Stimulated activated CD4-positive, alpha-beta T cell treated with anti-CD3 and anti-CD28 coated beads, Interleukin-4, amount 100 ng/mL, for 1 hour (primary cell): Measurements from ENCODE around the gene ARRDC3.
A peak's percentile ranks its signal among the peaks of the same experiment; 100 is the strongest.
"Not testable (repeated sequence)": the region's sequence is repeated elsewhere in the genome, so short reads cannot be mapped to it uniquely, and the experiment has no call there.

Experiments used
- DNase-seq: peaks from one replicate; pipeline ENCODE4 v3.0.0-alpha.2; 2020

ARRDC3 gene

GRCh38 chr5:91359962-91360609, 23.0 kb downstream of the ARRDC3 start:
- no peak for DNase-seq

DNA sequence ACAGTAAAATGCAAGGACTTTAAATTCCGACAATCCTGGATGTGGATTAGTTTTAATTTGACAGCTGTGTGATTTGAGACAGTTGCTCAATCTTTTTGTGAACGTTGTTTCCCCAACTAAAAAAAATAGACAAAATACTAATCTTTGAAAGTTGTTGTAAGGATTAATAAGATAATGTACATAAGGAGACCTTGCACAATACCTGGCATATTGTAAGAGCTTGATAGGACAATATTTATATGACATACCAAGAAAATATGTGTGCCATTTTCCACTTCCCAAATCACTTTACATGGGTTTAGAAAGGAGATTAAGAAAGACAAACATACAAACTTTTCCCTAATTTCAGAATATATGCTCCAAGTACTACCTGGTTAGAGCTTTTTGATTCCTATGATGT, 25.3 kb downstream of the ARRDC3 start:
- no peak for DNase-seq

DNA sequence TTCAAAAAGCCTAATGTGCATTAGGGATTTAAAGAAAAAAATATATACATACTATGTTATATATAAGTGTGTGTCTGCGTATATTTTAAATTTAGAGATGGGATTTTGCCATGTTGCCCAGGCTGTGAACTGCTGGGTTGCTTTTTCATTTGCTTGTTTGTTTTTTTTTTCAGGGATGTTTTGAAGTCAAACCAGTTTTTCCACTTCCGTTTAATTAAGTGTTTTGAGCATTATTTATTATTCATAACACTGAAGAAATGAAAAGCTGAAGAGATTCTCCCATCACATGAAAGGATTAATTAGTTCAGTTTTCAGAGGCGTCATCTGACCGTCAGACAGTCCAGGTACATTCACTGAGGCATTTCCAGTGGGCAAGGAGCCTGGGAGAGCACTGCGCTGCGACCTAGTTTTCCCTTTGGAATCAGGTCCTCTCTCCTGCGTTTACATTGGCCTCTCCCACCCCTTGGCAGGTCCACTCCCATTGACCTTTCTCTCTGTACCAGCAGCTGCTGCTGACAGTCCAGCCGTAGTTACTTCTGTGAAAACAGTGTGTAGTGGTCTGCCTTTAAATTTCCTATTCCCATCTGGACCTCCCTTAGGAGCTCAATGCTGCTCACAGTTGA, 26.0 kb downstream of the ARRDC3 start:
- no peak for DNase-seq

- DNase-seq = not testable (repeated sequence)
Measured at GRCh38 chr5:91354867-91355266, 28.2 kb downstream of the ARRDC3 start.

DNA sequence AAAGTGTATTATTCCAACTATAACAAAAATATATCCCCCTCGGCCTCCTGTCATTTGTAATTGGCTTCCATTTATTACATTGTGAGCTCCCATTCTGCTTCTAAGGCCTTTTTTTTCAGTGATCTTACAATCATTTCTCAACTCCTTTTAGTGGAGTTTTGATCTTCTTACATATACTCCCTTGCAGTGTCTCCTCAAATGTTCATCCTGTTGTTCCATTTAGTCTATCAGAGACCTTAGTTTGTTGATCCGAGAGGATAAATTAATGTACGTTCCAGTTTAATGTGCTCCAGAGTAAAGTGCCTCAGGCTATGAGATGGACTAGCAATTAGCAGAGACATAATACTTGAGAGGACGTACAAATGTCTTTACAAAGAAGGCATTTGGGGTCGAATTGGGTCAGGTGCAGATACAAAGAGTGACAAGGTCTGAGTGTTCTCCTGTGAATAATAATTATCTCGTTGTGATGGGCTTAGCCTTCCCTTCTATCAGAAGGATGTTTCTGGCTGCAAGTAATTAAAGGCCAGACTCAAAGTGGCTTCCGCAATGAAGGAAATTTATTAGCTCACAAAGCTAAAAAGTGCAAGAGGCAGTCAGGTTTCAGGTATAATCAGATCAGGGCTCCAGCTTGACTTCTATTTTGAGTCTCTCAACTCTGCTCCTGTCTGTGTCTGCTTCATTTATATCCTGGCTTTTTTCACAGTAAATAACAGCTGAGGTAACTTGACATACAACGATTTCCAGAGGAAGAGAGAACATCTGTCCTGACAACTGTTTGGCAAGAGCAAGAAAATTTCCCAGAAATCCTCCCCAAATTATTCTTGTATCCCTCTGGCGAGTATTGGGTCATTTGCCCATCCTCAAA, 30.1 kb downstream of the ARRDC3 start:
- no peak for DNase-seq

DNA sequence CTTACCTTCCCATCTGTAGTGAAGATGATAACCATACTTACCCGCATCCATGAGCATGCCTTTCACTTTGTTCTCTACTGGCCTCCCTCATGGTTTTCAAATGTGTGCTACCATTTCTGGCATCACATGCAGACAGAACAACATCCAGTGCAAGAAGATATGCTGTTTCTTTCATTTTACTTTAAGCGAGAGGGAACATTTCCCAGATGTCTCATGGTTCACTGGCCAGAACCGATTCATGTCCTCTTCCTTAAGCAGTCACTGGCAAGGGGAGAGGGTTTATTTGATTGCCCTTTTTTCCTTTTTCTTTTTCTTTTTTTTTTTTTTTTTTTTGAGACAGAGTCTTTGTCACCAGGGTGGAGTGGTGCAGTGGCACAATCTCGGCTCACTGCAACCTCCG, 37.7 kb downstream of the ARRDC3 start:
- no peak for DNase-seq

DNA sequence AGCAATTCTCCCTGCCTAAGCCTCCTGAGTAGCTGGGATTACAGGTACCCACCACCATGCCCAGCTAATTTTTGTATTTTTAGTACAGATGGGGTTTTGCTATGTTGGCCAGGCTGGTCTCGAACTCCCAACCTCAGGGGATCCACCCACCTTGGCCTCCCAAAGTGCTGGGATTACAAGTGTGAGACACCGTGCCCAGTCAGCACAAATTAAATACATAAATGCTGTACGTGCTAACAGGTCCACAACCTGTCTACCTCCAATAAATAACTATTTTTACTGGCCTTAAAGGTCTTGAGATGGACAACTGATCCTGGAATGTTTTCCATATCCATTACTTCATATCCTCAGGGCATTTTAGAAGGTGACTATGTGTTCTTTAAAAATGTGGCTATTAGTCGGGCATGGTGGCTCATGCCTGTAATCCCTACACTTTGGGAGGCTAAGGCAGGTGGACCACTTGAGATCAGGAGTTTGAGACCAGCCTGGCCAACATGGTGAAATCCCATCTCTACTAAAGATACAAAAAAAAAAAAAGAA, 38.4 kb downstream of the ARRDC3 start:
- DNase-seq = not testable (repeated sequence)

GRCh38 chr5:91343916-91344315, 39.2 kb downstream of the ARRDC3 start:
- DNase-seq = no peak

DNA sequence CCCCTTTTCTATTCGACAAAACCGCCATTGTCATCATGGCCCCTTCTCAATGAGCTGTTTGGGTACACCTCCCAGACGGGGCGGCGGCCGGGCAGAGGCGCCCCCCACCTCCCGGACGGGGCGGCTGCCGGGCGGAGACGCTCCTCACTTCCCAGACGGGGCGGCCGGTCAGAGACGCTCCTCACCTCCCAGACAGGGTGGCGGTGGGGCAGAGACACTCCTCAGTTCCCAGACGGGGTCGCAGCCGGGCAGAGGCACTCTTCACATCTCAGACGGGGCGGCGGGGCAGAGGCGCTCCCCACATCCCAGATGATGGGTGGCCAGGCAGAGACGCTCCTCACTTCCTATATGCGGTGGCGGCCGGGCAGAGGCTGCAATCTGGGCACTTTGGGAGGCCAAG, 40.2 kb downstream of the ARRDC3 start:
- not testable (repeated sequence) for DNase-seq

DNA sequence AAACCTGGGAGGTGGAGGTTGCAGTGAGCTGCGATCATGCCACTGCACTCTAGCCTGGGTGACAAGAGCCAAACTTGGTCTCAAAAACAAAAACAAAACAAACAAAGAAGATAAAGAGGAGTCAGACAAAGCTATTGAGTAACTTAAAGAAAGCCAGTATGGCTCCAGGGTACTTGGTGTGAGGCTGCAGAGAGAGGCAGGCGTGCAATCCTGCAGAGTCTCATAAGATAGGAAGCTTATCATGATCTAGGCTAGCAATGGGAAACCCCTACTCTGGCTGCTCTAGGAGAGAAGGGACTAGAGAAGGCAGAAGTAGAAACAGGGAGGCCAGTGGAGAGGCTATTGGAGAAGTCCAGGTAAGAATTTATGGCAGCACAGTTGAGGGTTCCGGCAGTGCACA, 42.0 kb downstream of the ARRDC3 start:
- no peak for DNase-seq

- DNase-seq = no peak
Measured at GRCh38 chr5:91340532-91340931, 42.6 kb downstream of the ARRDC3 start.

DNA sequence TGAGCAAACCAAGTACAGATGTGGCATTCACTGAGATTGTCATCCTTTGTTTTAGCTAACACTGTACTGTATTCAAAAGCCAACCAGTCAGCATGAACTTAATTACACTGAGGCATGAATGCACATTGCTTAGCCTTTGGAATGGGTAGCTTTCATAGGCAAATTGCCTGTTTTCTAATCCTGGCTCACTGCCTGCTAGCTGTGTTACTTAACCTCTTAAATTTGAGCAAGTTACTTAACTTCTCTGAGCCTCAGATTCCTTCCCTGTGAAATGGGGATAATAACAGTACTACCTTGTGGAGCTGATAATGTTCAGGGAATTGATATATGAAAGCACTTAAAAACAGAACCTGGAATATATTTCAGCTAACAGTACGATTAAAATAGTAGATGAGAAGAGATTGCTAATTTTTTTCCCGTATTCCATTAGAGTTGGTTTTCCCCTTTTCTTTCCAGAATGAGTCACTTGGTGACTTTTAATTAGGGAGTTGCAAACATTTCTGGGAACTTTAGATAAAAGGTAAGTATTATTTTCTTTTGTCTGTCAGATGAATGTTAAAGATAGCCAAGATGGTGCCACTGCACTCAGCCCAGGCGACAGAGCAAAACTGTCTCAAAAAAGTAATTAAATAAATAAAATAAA, 43.9 kb downstream of the ARRDC3 start:
- no peak for DNase-seq

- DNase-seq = no peak
Measured at GRCh38 chr5:91332267-91333045, 50.7 kb downstream of the ARRDC3 start.

GRCh38 chr5:91331705-91332104, 51.4 kb downstream of the ARRDC3 start:
- DNase-seq = no peak

GRCh38 chr5:91329283-91329682, 53.8 kb downstream of the ARRDC3 start:
- no peak for DNase-seq

DNA sequence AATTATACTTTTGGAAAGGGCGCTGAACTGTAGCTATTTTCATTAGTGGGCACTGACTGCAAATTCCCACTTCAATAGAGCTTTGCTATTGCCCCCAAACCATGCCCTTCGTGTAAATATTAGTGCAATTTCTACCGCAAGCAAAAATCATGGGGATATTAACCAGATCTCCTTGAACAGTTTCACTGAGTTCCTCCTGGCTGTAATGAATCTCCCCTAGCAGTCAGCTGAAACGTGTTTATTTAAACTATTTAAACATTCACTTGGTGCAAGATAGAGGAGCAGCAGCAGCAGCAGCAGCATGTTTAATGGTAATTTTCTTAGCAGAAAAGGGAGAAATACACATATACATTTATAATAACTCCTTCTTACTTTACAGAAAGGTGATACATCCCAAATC, 54.4 kb downstream of the ARRDC3 start:
- no peak for DNase-seq

DNA sequence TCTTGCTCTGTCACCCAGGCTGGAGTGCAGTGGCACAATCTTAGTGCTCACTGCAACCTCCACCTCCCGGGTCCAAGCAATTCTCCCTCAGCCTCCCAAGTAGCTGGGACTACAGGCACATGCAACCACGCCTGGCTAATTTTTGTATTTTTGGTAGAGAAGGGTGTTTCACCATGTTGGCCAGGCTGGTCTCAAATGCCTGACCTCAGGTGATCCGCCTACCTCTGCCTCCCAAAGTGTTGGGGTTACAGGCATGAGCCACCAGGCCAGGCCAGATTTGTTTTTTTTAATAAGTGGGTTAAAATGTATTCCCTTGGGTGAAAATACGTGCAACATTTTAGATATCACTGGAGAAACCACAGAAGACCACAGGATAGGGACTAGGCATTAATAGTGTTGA, 60.1 kb downstream of the ARRDC3 start:
- not testable (repeated sequence) for DNase-seq

DNA sequence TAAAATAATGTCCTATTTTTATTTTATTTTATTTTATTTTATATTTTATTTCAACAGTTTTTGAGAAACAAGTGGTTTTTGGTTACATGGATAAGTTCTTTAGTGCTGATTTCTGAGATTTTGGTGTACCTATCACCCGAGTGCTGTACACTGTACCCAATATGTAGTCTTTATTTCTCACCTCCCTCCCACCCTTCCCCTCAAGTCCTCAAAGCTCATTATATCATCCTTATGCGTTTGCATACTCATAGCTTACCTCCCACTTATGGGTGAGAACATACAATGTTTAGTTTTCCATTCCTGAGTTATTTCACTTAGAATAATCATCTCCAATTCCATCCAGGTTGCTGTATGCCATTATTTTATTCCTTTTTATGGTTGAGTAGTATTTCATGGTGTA, 63.5 kb downstream of the ARRDC3 start:
- DNase-seq = no peak

DNA sequence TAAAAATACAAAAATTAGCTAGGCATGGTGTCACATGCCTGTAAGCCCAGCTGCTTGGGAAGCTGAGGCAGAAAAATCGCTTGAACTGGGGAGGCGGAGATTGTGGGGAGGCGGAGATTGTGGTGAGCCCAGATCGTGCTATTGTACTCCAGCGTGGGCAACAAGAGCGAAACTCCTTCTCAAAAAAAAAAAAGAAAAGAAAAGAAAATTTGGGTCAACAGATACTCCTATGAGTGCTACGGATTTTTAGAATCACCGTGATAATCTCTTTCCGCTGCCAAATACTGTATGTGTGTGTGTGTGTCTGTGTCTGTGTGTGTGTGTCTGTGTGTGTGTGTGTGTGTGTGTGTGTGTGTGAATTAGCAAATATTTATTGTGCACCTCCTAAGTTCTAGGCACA, 64.4 kb downstream of the ARRDC3 start:
- DNase-seq = peak; percentile 43
